ENCODE measurements around the gene SSR1. TPM values are rescaled to one million over a fixed set of nuclear protein-coding genes. Genes with fewer than 3 reads are reported as not detected.

SSR1 gene
- total and polyA plus RNA-seq, 9 of the 15 experiments (the other 6 are each of a cell fraction or from before 2014, with no cell fraction given): 87.7 to 220 (median 144) TPM

- peak; percentile 81 for TF ChIP-seq MGA (IDR thresholded peaks at IDR 0.05)
- TF ChIP-seq NCOA6 (IDR thresholded peaks at IDR 0.05): no peak
- peak; percentile 67; the same call in 1 of the 2 replicates for TF ChIP-seq JUN (IDR thresholded peaks at IDR 0.05; ENCODE audit: borderline replicate concordance, low read depth, low read length)
- TF ChIP-seq JUN (CRISPR knock-in tag; IDR thresholded peaks at IDR 0.05; ENCODE audit: borderline replicate concordance): peak; percentile 95
- TF ChIP-seq NFXL1 (CRISPR knock-in tag; IDR thresholded peaks at IDR 0.05): no peak
- peak; percentile 33 to 70; a peak in 3 of 4 replicates for TF ChIP-seq SIN3A (IDR thresholded peaks at IDR 0.05; ENCODE audit: borderline replicate concordance in 2 of 2, control insufficient read depth in 1 of 2, low read depth in 2 of 2, low read length in 2 of 2)
- TF ChIP-seq E2F6 (IDR thresholded peaks at IDR 0.05; ENCODE audit: borderline replicate concordance in 1 of 2, extremely low read depth in 1 of 2, insufficient read depth in 1 of 2, insufficient read length in 1 of 2, low read depth in 1 of 2, low read length in 1 of 2, poor library complexity in 1 of 2, severe bottlenecking in 1 of 2): peak; percentile 88 to 92
- TF ChIP-seq RAD51 (IDR thresholded peaks at IDR 0.05; ENCODE audit: borderline replicate concordance, low read depth): peak; percentile 98
- TF ChIP-seq ZNF780A (CRISPR knock-in tag; IDR thresholded peaks at IDR 0.05): no peak
- TF ChIP-seq GTF2E2 (tag; IDR thresholded peaks at IDR 0.05): no peak; the same call in 1 of the 2 replicates
- no peak for TF ChIP-seq BDP1 (IDR thresholded peaks at IDR 0.05; ENCODE audit: insufficient read depth, insufficient read length)
- TF ChIP-seq SMAD3 (CRISPR knock-in tag; conservative IDR thresholded peaks at IDR 0.05): no peak
- TF ChIP-seq HMBOX1 (IDR thresholded peaks at IDR 0.05): no peak; the same call in 1 of the 2 replicates
Measured at GRCh38 chr6:7312616-7313504, at the start of gene SSR1 (continued).
